Gastroesophageal sphincter (tissue), 3 donors: Measurements from ENCODE around the gene TMUB2.

Source experiments
- EP300 ChIP-seq: sonication (generic); formaldehyde crosslinking; IDR thresholded peaks from one replicate; pipeline ENCODE4 v1.6.1; 2017; ENCODE audit warnings: antibody characterized with exemption, mild to moderate bottlenecking
- POLR2A ChIP-seq, 2 donors: fragments of 450-650 bp; IDR thresholded peaks; one replicate each; pipeline ENCODE4 v1.6.1; 2017; ENCODE audit warnings: antibody characterized with exemption in 2 of 2, mild to moderate bottlenecking in 2 of 2, moderate library complexity in 1 of 2
- POLR2AphosphoS5 ChIP-seq: sonication (generic); formaldehyde crosslinking; IDR thresholded peaks from one replicate; pipeline ENCODE4 v1.6.1; 2017; ENCODE audit warnings: antibody characterized with exemption
- TF ChIP-seq, protein P1 (sequence below), 4 experiments: fragments of 200-600 bp in 2 of 4; fragments of 450-650 bp in 2 of 4; sonication (generic) in 1 of 4; IDR thresholded peaks; one replicate each; pipeline ENCODE4 v1.5.1; 2017 to 2019; ENCODE audit warnings: antibody characterized with exemption in 4 of 4, mild to moderate bottlenecking in 2 of 4, moderate library complexity in 2 of 4

DNA sequence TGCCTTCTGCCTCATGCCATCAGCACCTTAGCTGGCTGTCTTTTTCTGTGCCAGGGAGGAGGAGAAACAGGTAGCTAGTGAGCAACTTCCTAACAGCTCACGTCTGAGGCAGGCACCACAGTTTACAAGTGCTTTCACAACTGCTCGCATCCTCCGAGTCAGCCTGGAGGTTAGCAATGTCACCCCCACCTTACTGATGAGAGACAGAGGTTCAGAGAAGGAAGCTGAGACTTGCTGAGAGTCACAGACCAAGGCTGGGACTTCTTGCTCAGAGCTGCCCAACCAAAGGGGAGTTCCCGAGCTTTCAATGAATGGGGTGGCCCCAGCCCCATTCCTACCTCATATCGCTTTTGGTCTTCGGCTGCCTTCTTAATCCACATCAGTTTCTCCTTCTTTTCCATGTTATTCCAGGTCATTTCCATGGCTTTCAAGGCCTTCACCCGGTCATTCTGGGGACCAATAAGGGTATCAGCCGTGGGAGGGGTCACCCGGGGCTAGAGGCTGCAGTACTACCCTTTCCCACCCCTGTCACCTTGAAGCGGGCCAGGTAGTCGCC is 23.1 kb downstream of the TMUB2 start:
- TF ChIP-seq, protein P1, sequence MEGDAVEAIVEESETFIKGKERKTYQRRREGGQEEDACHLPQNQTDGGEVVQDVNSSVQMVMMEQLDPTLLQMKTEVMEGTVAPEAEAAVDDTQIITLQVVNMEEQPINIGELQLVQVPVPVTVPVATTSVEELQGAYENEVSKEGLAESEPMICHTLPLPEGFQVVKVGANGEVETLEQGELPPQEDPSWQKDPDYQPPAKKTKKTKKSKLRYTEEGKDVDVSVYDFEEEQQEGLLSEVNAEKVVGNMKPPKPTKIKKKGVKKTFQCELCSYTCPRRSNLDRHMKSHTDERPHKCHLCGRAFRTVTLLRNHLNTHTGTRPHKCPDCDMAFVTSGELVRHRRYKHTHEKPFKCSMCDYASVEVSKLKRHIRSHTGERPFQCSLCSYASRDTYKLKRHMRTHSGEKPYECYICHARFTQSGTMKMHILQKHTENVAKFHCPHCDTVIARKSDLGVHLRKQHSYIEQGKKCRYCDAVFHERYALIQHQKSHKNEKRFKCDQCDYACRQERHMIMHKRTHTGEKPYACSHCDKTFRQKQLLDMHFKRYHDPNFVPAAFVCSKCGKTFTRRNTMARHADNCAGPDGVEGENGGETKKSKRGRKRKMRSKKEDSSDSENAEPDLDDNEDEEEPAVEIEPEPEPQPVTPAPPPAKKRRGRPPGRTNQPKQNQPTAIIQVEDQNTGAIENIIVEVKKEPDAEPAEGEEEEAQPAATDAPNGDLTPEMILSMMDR (IDR thresholded peaks at IDR 0.05) = no peak
- no peak for TF ChIP-seq POLR2A (IDR thresholded peaks at IDR 0.05)
- TF ChIP-seq POLR2AphosphoS5 = no peak
- no peak for TF ChIP-seq EP300
